HFFc6 (cell line): ENCODE data around the gene NKD1. TPM values are rescaled to one million over a fixed set of nuclear protein-coding genes. Genes with fewer than 3 reads are reported as not detected.

Source experiments
- DNase-seq: peaks from one replicate; pipeline ENCODE4 v3.0.0-alpha.2; 2018
- H3K27ac Mint-ChIP-seq: 2 replicates; pipeline ENCODE4 v1.8.0; 2020; ENCODE audit warnings: mild to moderate bottlenecking, mixed read lengths
- H3K27me3 Mint-ChIP-seq: 2 replicates; pipeline ENCODE4 v1.8.0; 2021; ENCODE audit warnings: mild to moderate bottlenecking, moderate library complexity, mixed read lengths; ENCODE audit not compliant: insufficient read depth
- H3K36me3 Mint-ChIP-seq: 2 replicates; pipeline ENCODE4 v1.8.0; 2021; ENCODE audit warnings: low read depth, mixed read lengths
- H3K4me1 Mint-ChIP-seq: 2 replicates; pipeline ENCODE4 v1.8.0; 2020; ENCODE audit warnings: low read depth, mixed read lengths
- H3K4me3 Mint-ChIP-seq: 2 replicates; pipeline ENCODE4 v1.8.0; 2020; ENCODE audit warnings: mild to moderate bottlenecking, moderate library complexity, mixed read lengths
- H3K9me3 Mint-ChIP-seq: 2 replicates; pipeline ENCODE4 v1.8.0; 2020; ENCODE audit warnings: mild to moderate bottlenecking, mixed read lengths
- CTCF ChIP-seq: fragments of 200-600 bp; sonication (generic); IDR thresholded peaks from 2 replicates; pipeline ENCODE4 v1.5.0; 2021; ENCODE audit warnings: antibody characterized with exemption, mild to moderate bottlenecking
- total RNA-seq, 6 experiments: library from RNA; stranded (reverse); fragmentation: NEBNext Ultra II Directional; extraction: Animal tissue kit (Norgen Biotek cat#: 25700); gene quantifications; 2 replicates in 1 of 6; 3 replicates in 5 of 6; pipeline ENCODE4 v1.2.3, GENCODE V29; 2021

Gene NKD1
- total RNA-seq, 6 experiments from 2014 or later: not detected

DNA sequence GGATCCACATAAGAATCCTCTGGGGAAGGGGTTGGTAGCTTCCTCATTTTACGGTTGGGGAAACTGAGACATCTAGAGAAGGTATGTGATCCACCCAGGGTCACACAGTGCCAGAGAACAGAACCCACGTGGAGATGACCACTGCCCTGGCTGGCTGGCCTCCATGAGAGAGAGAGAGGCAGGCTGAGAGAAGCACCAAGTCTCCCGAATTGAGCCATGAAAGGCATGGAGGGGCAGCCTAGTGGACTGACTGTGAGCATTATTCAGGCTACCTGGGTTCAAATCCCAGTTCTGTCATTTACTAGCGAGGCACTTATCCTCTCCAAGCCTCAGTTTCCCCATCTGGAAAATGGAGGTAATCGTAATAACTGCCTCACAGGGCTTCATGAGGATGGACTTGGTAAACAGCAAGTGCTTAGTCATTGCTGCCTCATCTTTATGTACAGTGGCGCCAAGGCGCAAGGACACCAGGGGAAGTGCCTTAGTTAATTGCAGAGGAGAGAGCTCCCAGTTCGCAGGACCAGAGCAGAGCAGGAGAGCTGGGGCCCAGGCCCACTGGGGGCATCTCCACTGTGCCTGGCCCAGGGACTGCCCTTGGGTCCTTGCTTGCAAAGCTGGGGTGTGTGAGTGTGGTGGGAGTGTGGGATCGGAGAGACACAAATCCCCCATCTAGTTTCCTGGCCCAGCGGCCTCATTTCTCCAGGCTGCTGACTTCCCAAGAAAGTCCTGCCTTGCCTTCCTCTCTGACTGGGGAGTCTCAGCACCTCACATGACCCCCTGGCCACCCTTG, 71.7 kb downstream of the NKD1 start:
- H3K27ac Mint-ChIP-seq: no peak overlapping the region
- H3K4me3 Mint-ChIP-seq: no peak overlapping the region
- H3K36me3 Mint-ChIP-seq: no peaks in the 10 kb centered on the region
- no peak for TF ChIP-seq CTCF
- H3K4me1 Mint-ChIP-seq: no peaks in the 10 kb centered on the region
- no peaks in the 10 kb centered on the region for H3K9me3 Mint-ChIP-seq
- no peak for DNase-seq
- peaks cover 12% of the 10 kb centered on the region for H3K27me3 Mint-ChIP-seq

DNA sequence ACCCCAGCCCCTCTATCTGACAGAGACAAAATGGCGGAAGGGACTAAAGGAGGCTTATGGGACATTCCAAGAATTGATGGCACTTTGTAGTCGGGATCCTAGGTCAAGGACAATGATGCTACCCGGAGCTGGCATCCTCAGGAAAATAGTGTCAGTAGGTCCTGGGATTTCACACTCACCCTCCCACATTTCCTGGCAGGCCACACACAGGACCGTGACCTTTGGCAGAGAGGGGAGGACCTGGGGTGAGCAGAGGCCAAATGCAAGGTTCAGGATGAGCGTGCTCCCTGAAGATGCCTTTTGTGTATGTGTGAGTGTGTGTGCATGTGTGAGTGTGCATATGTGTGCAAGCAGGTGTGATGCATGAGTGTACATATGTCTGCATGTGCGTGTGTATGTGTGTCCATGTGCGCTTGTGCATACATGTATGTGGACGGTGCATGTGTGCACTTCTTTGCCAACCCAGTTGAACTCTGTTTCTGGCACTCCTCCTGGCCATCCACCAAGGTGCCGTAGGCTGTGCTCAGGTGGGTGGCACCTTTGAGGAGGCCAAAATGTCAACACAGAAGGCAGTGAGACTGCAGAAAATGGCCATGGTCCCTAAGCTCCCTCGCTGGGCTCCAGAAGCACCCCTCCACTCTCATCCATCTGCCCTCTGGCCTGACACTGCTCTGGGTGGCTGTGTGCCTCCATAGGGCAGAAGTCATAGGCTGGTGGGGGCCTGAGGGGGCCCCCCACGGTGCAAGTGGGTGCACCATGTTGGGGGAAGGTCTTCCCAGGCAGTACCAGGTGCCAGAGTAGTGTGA, 72.7 kb downstream of the NKD1 start:
- no peaks in the 10 kb centered on the region for H3K36me3 Mint-ChIP-seq
- no peak for TF ChIP-seq CTCF
- H3K9me3 Mint-ChIP-seq: no peaks in the 10 kb centered on the region
- DNase-seq: no peak
- H3K4me3 Mint-ChIP-seq: no peak overlapping the region
- H3K27ac Mint-ChIP-seq: no peak overlapping the region
- H3K4me1 Mint-ChIP-seq: no peaks in the 10 kb centered on the region
- H3K27me3 Mint-ChIP-seq: peaks cover 12% of the 10 kb centered on the region

DNA sequence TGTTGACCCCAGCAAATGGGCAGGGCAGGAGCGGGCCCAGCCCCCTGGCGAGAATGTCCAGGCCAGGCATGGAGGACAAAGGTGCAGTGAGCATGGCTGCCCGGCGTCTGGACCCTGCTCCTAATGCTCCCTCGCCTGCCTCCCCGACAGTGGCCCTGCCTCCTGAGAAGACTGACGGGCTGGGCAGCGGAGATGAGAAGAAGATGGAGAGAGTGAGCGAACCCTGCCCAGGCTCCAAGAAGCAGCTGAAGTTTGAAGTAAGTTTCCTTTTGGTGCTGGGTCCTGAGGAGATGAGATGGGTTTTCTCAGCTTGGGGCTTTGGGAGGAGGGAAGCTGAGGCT, 73.2 kb downstream of the NKD1 start:
- H3K36me3 Mint-ChIP-seq: no peaks in the 10 kb centered on the region
- TF ChIP-seq CTCF: no peak
- no peak overlapping the region for H3K4me3 Mint-ChIP-seq
- H3K4me1 Mint-ChIP-seq: no peaks in the 10 kb centered on the region
- H3K27ac Mint-ChIP-seq: no peak overlapping the region
- DNase-seq: no peak
- H3K9me3 Mint-ChIP-seq: no peaks in the 10 kb centered on the region
- peaks cover 16% of the 10 kb centered on the region for H3K27me3 Mint-ChIP-seq

- TF ChIP-seq CTCF: no peak
- Mint-ChIP-seq H3K9me3 (no peaks in the 10 kb centered on the region), H3K4me1 (no peaks in the 10 kb centered on the region), H3K27me3 (peaks cover 16% of the 10 kb centered on the region), H3K4me3 (no peak overlapping the region), H3K36me3 (no peaks in the 10 kb centered on the region), H3K27ac (no peak overlapping the region)
- DNase-seq: no peak
These were observed 73.8 kb downstream of the NKD1 start for GRCh38 chr16:50622029-50622428.

- peaks cover 6% of the 10 kb centered on the region; the same call in 1 of the 2 replicates for H3K4me1 Mint-ChIP-seq
These were observed 74.6 kb downstream of the NKD1 start for GRCh38 chr16:50622643-50623369.

More at GRCh38 chr16:50622643-50623369, 74.6 kb downstream of the NKD1 start:
- Mint-ChIP-seq H3K27ac (no peak overlapping the region), H3K9me3 (no peaks in the 10 kb centered on the region), H3K27me3 (peaks cover 21% of the 10 kb centered on the region), H3K36me3 (no peaks in the 10 kb centered on the region), H3K4me3 (no peak overlapping the region)
- TF ChIP-seq CTCF: no peak
- DNase-seq: no peak
